ENCODE measurements around the gene RHPN2. TPM values are rescaled to one million over a fixed set of nuclear protein-coding genes. Genes with fewer than 3 reads are reported as not detected.

RHPN2 gene
- total and polyA plus RNA-seq, 10 donors: 1.2 to 5.3 (median 2.6) TPM

- DNase-seq: no peak
- no peak for TF ChIP-seq CTCF (IDR thresholded peaks at IDR 0.05 in 8 of 11, conservative IDR thresholded peaks at IDR 0.05 in 3 of 11)
- TF ChIP-seq POLR2A (IDR thresholded peaks at IDR 0.05): no peak
- no peak for TF ChIP-seq POLR2AphosphoS5 (IDR thresholded peaks at IDR 0.05)
- Histone ChIP-seq H3K27me3 (replicated peaks in 1 of 7) (no peaks in the 10 kb centered on the region), H3K4me3 (no peak overlapping the region), H3K36me3 (peaks cover 0 to 97% (median 57%) of the 10 kb centered on the region in 6 donors), H3K9me3 (peaks cover 0 to 21% (median 16%) of the 10 kb centered on the region in 8 donors), H3K4me1 (no peaks in the 10 kb centered on the region), H3K27ac (no peak overlapping the region)
- WGBS, 5 donors: 93 to 100% (median 99%) methylated on average over 2 of the region's 2 CpGs
- intact Hi-C loops (cut with DNase I; ENCODE audit: low total_unique reads): no loop called here
Observed at GRCh38 chr19:32928806-32929205, 135.9 kb downstream of the RHPN2 start.

Small RNA genes within 50 kb of the gene (small RNA-seq; reads per million reads assigned to genes)
- 0 reads per million in 4 donors for gene AC008521.1
- 0 reads per million in 4 donors for gene AC008521.2

Other genes with a start within 250 kb of the RHPN2 start
- 1 to 10 TPM in 1 of 7 donors, under 1 TPM in 2, not detected in 4; 0.13 to 1.1 (median 0.52) TPM for gene SLC7A9, start 195.1 kb downstream of the RHPN2 start, total RNA-seq
- gene SLC7A9, start 195.1 kb downstream of the RHPN2 start, polyA plus RNA-seq: under 1 TPM; 0.19 to 0.44 (median 0.43) TPM
- gene CEP89, start 92.9 kb downstream of the RHPN2 start, total RNA-seq: 10 to 100 TPM in 6 of 7 donors, 1 to 10 TPM in 1; 7.0 to 16.0 (median 11.9) TPM
- gene CEP89, start 92.9 kb downstream of the RHPN2 start, polyA plus RNA-seq: 1 to 10 TPM; 5.9 to 9.0 (median 8.1) TPM
- gene FAAP24, start 92.6 kb downstream of the RHPN2 start, total RNA-seq: 1 to 10 TPM; 1.3 to 5.1 (median 2.9) TPM
- gene FAAP24, start 92.6 kb downstream of the RHPN2 start, polyA plus RNA-seq: 1 to 10 TPM; 1.8 to 2.6 (median 2.2) TPM
- gene GPATCH1, start 16.3 kb upstream of the RHPN2 start, total RNA-seq: 10 to 100 TPM in 4 of 7 donors, 1 to 10 TPM in 3; 7.6 to 12.7 (median 11.3) TPM
- gene GPATCH1, start 16.3 kb upstream of the RHPN2 start, polyA plus RNA-seq: 1 to 10 TPM; 3.9 to 5.3 (median 4.1) TPM
- not detected for gene WDR88, start 67.2 kb upstream of the RHPN2 start, total RNA-seq
- gene WDR88, start 67.2 kb upstream of the RHPN2 start, polyA plus RNA-seq: under 1 TPM in 1 of 3 donors, not detected in 2; 0.07 TPM
- gene LRP3, start 129.4 kb upstream of the RHPN2 start, total RNA-seq: 10 to 100 TPM in 3 of 7 donors, 1 to 10 TPM in 4; 7.9 to 12.8 (median 9.8) TPM
- 1 to 10 TPM; 1.4 to 6.4 (median 2.5) TPM for gene LRP3, start 129.4 kb upstream of the RHPN2 start, polyA plus RNA-seq
- under 1 TPM in 2 of 7 donors, not detected in 5; 0.32 to 0.37 TPM for gene SLC7A10, start 161.0 kb upstream of the RHPN2 start, total RNA-seq
- gene SLC7A10, start 161.0 kb upstream of the RHPN2 start, polyA plus RNA-seq: under 1 TPM in 2 of 3 donors, not detected in 1; 0.06 to 0.07 TPM
- 10 to 100 TPM; 15.5 to 27.7 (median 18.3) TPM for gene CEBPA, start 237.6 kb upstream of the RHPN2 start, total RNA-seq
- 10 to 100 TPM in 1 of 3 donors, 1 to 10 TPM in 2; 7.4 to 19.8 (median 9.1) TPM for gene CEBPA, start 237.6 kb upstream of the RHPN2 start, polyA plus RNA-seq

Measured in spleen (tissue), 11 donors.